Nephron progenitor cell (in vitro differentiated cells): ENCODE data around the gene FRMD4A.

Experiments
- DNase-seq: peaks from one replicate; pipeline ENCODE4 v3.0.0; 2021
- H3K27ac Mint-ChIP-seq: 2 replicates; pipeline ENCODE4 v1.8.0; 2021; ENCODE audit warnings: mild to moderate bottlenecking, moderate library complexity, mixed read lengths
- H3K27me3 Mint-ChIP-seq: 2 replicates; pipeline ENCODE4 v1.8.0; 2021; ENCODE audit warnings: mild to moderate bottlenecking, low read depth, mixed read lengths; ENCODE audit not compliant: poor library complexity
- H3K36me3 Mint-ChIP-seq: 2 replicates; pipeline ENCODE4 v1.8.0; 2021; ENCODE audit warnings: low read depth, mixed read lengths
- H3K4me1 Mint-ChIP-seq: 2 replicates; pipeline ENCODE4 v1.8.0; 2021; ENCODE audit warnings: mixed read lengths
- H3K4me3 Mint-ChIP-seq: 2 replicates; pipeline ENCODE4 v1.8.0; 2021; ENCODE audit warnings: mild to moderate bottlenecking, moderate library complexity, mixed read lengths
- H3K9me3 Mint-ChIP-seq: 2 replicates; pipeline ENCODE4 v1.8.0; 2021; ENCODE audit warnings: mild to moderate bottlenecking, moderate library complexity, mixed read lengths
- CTCF ChIP-seq: fragments of 200-600 bp; sonication (generic); IDR thresholded peaks from 2 replicates; pipeline ENCODE4 v1.5.0; 2021; ENCODE audit warnings: antibody characterized with exemption

FRMD4A gene

GRCh38 chr10:13698217-13698616 is 632.5 kb downstream of the FRMD4A start:
- no peak for DNase-seq
- TF ChIP-seq CTCF, result no peak
- Mint-ChIP-seq H3K36me3 (peaks cover 83% of the 10 kb centered on the region), H3K27me3 (peaks cover 4% of the 10 kb centered on the region), H3K4me1 (peaks cover 53% of the 10 kb centered on the region), H3K9me3 (no peaks in the 10 kb centered on the region), H3K27ac (peak overlapping the region; percentile 54), H3K4me3 (no peak overlapping the region)

GRCh38 chr10:13696071-13696470 is 634.7 kb downstream of the FRMD4A start:
- Mint-ChIP-seq H3K4me3 (no peak overlapping the region), H3K36me3 (peaks cover 87% of the 10 kb centered on the region), H3K27me3 (peaks cover 11% of the 10 kb centered on the region), H3K27ac (peak overlapping the region; percentile 36), H3K4me1 (peaks cover 39% of the 10 kb centered on the region), H3K9me3 (no peaks in the 10 kb centered on the region)
- TF ChIP-seq CTCF, result no peak
- DNase-seq, result no peak

GRCh38 chr10:13695588-13695987 is 635.1 kb downstream of the FRMD4A start:
- no peaks in the 10 kb centered on the region for H3K9me3 Mint-ChIP-seq
- peaks cover 40% of the 10 kb centered on the region for H3K4me1 Mint-ChIP-seq
- no peak for TF ChIP-seq CTCF
- no peak for DNase-seq
- peak overlapping the region; percentile 36 for H3K27ac Mint-ChIP-seq
- H3K27me3 Mint-ChIP-seq, result peaks cover 11% of the 10 kb centered on the region
- no peak overlapping the region for H3K4me3 Mint-ChIP-seq
- peaks cover 85% of the 10 kb centered on the region for H3K36me3 Mint-ChIP-seq

DNA sequence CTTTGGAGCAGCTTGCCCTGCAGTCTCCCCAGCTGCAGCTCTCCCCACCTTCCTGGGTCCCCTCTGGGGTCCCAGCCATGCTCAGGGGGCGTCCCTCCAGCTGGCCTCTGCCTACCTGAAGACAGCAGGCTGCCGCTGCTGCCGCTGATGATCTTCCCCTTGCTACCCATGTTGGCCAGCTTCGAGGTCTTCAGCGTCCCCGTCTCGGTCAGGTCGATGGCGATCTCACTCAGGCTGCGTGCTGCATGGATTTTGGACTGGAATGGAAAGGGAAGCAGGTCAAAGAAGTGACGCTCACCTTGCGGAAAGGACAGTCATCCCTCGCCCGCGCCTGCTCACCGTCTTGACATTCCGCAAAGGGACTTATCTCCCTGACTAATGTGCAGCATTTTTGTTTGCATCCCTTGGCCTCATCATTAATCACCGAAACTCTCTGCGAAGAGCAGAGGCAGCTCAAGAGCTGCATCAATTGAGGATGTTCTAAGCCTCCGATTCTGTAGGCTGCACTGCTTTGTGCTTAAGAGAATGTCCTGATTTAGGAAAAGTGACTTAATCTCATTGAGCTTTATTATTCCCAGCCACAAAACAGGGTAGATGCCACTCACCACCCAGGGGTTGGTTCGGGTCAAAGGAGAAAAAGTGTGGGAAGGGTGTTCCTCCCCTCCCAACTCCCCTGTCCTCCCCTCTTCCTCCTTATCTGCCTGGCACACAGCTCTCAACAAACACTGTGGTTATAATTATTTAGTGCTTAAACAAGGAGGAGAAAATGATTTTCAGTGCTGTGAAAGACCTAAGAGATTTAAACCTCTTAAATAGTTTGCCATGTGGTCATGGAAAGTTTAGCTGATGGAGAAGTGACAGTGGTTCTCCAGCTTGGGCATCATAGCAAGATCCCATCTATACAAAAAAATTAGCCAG is 636.7 kb downstream of the FRMD4A start:
- no peaks in the 10 kb centered on the region for H3K9me3 Mint-ChIP-seq
- DNase-seq, result no peak
- H3K4me3 Mint-ChIP-seq, result no peak overlapping the region
- H3K36me3 Mint-ChIP-seq, result peaks cover 81% of the 10 kb centered on the region
- H3K27me3 Mint-ChIP-seq, result peaks cover 11% of the 10 kb centered on the region
- no peak for TF ChIP-seq CTCF
- H3K27ac Mint-ChIP-seq, result peak overlapping the region; percentile 54
- H3K4me1 Mint-ChIP-seq, result peaks cover 33% of the 10 kb centered on the region

DNA sequence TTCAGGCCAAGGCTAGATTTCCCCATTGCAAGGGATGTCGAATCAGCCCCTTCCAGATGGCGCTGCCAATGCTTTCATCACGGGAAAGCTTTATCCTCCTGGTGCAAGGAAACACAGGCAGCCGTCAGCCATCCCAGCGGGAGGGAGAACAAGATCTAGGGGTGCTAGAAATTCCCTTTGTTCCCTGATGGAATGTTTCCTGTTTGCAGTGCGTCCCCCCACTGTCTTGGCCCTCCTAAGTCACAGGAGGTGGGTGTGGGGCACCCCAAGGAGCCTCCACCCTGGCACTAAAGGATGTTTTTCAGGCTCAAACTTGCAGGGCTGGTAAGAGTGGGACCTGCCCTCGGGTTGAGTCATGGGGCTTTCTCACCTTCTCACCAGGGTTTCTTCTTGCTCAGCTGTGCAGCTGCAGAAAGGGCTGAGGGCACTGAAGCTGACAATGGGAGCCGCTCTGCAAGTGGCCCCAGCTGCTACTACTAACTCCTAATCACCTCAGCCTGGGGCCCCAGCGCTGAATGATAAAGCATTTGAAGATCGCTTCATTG is 640.4 kb downstream of the FRMD4A start:
- Mint-ChIP-seq H3K4me3 (no peak overlapping the region), H3K27ac (peak overlapping the region; percentile 80), H3K4me1 (peaks cover 38% of the 10 kb centered on the region), H3K9me3 (no peaks in the 10 kb centered on the region), H3K27me3 (peaks cover 7% of the 10 kb centered on the region), H3K36me3 (peaks cover 84% of the 10 kb centered on the region)
- DNase-seq, result no peak
- no peak for TF ChIP-seq CTCF
